ENCODE data around the gene KIF3B.

DNA sequence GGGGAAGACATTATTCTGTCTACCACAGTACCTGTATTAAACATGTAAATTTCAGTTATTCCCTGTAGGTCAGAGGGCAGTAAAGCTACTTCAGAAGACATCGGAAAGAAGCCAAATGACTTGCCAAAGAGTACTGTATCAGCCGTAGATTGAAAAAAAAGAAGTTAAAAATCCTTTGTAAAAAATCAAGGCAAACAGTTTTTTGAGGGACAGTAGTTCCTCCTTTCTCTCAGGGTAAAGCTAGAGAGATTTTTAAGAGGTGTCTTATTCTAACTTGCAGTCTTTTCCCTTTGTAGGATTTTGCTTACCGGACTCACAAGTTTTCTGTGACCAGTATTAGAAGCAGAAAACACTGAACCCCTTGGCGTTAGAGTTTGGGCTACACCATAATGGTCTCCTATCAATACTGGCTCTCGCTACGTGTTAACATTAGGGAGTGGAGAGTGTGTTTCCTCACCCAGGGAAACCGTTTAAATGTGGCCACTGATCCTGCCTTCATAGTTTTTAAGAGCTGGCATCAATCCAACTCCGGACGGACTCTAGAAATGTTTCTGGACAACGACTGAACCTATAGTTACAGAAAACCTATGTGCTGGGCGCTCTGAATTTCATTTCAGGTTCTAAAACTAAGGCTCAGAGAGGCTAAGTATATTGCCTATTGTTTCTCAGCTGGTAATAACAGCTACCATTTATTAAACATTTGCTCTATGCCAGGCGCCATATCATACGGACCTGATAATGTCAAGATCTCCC is 79.3 kb downstream of the KIF3B start:
- TF ChIP-seq, protein P1, sequence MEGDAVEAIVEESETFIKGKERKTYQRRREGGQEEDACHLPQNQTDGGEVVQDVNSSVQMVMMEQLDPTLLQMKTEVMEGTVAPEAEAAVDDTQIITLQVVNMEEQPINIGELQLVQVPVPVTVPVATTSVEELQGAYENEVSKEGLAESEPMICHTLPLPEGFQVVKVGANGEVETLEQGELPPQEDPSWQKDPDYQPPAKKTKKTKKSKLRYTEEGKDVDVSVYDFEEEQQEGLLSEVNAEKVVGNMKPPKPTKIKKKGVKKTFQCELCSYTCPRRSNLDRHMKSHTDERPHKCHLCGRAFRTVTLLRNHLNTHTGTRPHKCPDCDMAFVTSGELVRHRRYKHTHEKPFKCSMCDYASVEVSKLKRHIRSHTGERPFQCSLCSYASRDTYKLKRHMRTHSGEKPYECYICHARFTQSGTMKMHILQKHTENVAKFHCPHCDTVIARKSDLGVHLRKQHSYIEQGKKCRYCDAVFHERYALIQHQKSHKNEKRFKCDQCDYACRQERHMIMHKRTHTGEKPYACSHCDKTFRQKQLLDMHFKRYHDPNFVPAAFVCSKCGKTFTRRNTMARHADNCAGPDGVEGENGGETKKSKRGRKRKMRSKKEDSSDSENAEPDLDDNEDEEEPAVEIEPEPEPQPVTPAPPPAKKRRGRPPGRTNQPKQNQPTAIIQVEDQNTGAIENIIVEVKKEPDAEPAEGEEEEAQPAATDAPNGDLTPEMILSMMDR (IDR thresholded peaks at IDR 0.05 in 4 of 5, conservative IDR thresholded peaks at IDR 0.05 in 1 of 5) = no peak
- no peak for TF ChIP-seq POLR2A (IDR thresholded peaks at IDR 0.05)
